Measurements from ENCODE around the gene EIF1AY. TPM values are rescaled to one million over a fixed set of nuclear protein-coding genes. Genes with fewer than 3 reads are reported as not detected.

EIF1AY gene
- total and polyA plus RNA-seq, 4 donors, result 16.1 to 50.8 TPM; not detected in 2

- WGBS, result 3% methylated on average over 2 of the region's 2 CpGs
- no peaks in the 10 kb centered on the region for H3K36me3 ChIP-seq (ENCODE audit: control insufficient read depth in 4 of 4, insufficient read depth in 3 of 4, low read depth in 1 of 4, low read length in 3 of 4)
- no peak overlapping the region for H3K4me3 ChIP-seq (ENCODE audit: low read depth in 1 of 3, low read length in 3 of 3)
- no peaks in the 10 kb centered on the region for H3K9me3 ChIP-seq (ENCODE audit: control insufficient read depth in 4 of 4, low read length in 3 of 4)
- no peak for DNase-seq (ENCODE audit: low spot score)
- H3K27ac ChIP-seq (ENCODE audit: low read depth in 1 of 2, low read length in 2 of 2), result no peak overlapping the region
- no peak overlapping the region for H3K9ac ChIP-seq (ENCODE audit: low read depth in 1 of 2, low read length in 2 of 2)
- TF ChIP-seq, protein P1, sequence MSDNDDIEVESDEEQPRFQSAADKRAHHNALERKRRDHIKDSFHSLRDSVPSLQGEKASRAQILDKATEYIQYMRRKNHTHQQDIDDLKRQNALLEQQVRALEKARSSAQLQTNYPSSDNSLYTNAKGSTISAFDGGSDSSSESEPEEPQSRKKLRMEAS (IDR thresholded peaks at IDR 0.05), result no peak
- TF ChIP-seq JUND (IDR thresholded peaks at IDR 0.05) (no peak), GABPA (IDR thresholded peaks at IDR 0.05 in 1 of 2, conservative IDR thresholded peaks at IDR 0.05 in 1 of 2) (no peak), RAD21 (IDR thresholded peaks at IDR 0.05) (peak in 1 of 2 donors; percentile 74), NR2F2 (IDR thresholded peaks at IDR 0.05) (no peak), YY1 (IDR thresholded peaks at IDR 0.05) (no peak)
- TF ChIP-seq, protein P2, sequence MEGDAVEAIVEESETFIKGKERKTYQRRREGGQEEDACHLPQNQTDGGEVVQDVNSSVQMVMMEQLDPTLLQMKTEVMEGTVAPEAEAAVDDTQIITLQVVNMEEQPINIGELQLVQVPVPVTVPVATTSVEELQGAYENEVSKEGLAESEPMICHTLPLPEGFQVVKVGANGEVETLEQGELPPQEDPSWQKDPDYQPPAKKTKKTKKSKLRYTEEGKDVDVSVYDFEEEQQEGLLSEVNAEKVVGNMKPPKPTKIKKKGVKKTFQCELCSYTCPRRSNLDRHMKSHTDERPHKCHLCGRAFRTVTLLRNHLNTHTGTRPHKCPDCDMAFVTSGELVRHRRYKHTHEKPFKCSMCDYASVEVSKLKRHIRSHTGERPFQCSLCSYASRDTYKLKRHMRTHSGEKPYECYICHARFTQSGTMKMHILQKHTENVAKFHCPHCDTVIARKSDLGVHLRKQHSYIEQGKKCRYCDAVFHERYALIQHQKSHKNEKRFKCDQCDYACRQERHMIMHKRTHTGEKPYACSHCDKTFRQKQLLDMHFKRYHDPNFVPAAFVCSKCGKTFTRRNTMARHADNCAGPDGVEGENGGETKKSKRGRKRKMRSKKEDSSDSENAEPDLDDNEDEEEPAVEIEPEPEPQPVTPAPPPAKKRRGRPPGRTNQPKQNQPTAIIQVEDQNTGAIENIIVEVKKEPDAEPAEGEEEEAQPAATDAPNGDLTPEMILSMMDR (IDR thresholded peaks at IDR 0.05; ENCODE audit: low read depth, low read length, missing input control), result peak; percentile 28
- TF ChIP-seq, protein P3, sequence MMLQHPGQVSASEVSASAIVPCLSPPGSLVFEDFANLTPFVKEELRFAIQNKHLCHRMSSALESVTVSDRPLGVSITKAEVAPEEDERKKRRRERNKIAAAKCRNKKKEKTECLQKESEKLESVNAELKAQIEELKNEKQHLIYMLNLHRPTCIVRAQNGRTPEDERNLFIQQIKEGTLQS (IDR thresholded peaks at IDR 0.05), result no peak
- no peaks in the 10 kb centered on the region for H3K27me3 ChIP-seq (ENCODE audit: control insufficient read depth in 4 of 4, insufficient read depth in 4 of 4, low read length in 3 of 4)
- H3K4me1 ChIP-seq (ENCODE audit: control insufficient read depth in 4 of 4, insufficient read depth in 4 of 4, low read length in 3 of 4), result peaks cover 0 to 1% (median 0%) of the 10 kb centered on the region in 4 donors
Measured at GRCh38 chrY:20558677-20559076, 16.9 kb upstream of the EIF1AY start.

DNA sequence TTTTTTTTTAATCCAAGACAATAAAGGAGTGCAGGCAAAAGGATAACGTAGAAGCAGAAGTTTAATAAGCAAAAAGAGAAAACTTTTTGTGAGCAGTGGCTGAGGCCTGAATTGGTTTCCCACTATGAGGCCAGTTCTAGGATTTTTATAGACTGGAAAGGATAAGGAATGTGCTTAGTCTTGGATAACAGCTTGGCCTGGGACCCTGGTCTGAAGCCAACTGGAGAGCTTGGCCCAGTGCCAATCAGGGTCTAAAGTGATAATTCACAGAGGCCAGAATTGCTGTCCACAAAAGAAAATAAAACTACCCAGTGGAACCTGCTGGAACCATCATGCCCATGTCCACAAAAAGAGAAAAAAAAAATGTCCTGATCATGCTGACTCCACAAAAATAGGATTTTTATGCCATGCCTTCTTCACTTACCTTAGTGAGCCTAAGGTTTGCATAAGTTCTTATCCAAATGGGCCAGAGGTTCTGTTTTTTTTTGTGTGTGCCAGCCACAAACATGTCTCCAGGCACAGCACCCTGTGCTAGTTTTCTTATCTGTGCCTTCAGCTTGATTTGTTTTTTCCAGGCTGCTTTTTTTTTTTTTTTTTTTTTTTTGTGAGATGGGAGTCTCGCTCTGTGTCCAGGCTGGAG, 15.6 kb upstream of the EIF1AY start:
- Histone ChIP-seq H3K9ac (ENCODE audit: low read depth in 1 of 2, low read length in 2 of 2) (no peak overlapping the region), H3K36me3 (ENCODE audit: control insufficient read depth in 4 of 4, insufficient read depth in 3 of 4, low read depth in 1 of 4, low read length in 3 of 4) (no peaks in the 10 kb centered on the region), H3K4me3 (ENCODE audit: low read depth in 1 of 3, low read length in 3 of 3) (no peak overlapping the region), H3K27ac (ENCODE audit: low read depth in 1 of 2, low read length in 2 of 2) (no peak overlapping the region), H3K4me1 (ENCODE audit: control insufficient read depth in 4 of 4, insufficient read depth in 4 of 4, low read length in 3 of 4) (peaks cover 0 to 1% (median 0%) of the 10 kb centered on the region in 4 donors), H3K9me3 (ENCODE audit: control insufficient read depth in 4 of 4, low read length in 3 of 4) (no peaks in the 10 kb centered on the region), H3K27me3 (ENCODE audit: control insufficient read depth in 4 of 4, insufficient read depth in 4 of 4, low read length in 3 of 4) (no peaks in the 10 kb centered on the region)
- DNase-seq (ENCODE audit: low spot score), result no peak
- no peak for TF ChIP-seq FOXA1 (IDR thresholded peaks at IDR 0.05)
- 54% methylated on average over 2 of the region's 2 CpGs for WGBS

DNA sequence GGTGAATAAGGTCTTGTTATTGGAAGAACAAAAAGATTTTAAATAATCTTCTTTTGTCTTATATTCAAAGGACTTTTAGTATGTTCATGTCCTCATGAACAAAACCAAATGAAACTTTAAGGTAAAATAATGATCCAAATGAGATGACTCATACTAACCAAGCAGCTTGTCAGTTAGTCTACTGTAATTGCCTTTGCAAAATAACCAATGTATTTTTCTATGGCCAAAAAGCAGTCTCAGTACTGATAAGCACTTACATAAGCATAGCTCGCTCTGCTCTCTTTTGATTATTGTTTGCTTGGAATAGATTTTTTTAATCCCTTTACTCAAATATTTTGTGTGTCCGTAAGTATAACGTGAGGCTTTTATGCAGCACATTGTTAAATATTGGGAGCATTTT, 4.3 kb upstream of the EIF1AY start:
- TF ChIP-seq RXRA (IDR thresholded peaks at IDR 0.05) (no peak), JUND (IDR thresholded peaks at IDR 0.05) (no peak), GABPA (IDR thresholded peaks at IDR 0.05 in 1 of 2, conservative IDR thresholded peaks at IDR 0.05 in 1 of 2) (no peak), REST (IDR thresholded peaks at IDR 0.05) (no peak), HNF4A (conservative IDR thresholded peaks at IDR 0.05) (no peak), NR2F2 (IDR thresholded peaks at IDR 0.05) (no peak), FOXA1 (IDR thresholded peaks at IDR 0.05) (no peak), EGR1 (IDR thresholded peaks at IDR 0.05; ENCODE audit: low read depth in 2 of 2) (no peak), FOXA2 (IDR thresholded peaks at IDR 0.05) (no peak), YY1 (IDR thresholded peaks at IDR 0.05) (no peak)
- TF ChIP-seq, protein P4, sequence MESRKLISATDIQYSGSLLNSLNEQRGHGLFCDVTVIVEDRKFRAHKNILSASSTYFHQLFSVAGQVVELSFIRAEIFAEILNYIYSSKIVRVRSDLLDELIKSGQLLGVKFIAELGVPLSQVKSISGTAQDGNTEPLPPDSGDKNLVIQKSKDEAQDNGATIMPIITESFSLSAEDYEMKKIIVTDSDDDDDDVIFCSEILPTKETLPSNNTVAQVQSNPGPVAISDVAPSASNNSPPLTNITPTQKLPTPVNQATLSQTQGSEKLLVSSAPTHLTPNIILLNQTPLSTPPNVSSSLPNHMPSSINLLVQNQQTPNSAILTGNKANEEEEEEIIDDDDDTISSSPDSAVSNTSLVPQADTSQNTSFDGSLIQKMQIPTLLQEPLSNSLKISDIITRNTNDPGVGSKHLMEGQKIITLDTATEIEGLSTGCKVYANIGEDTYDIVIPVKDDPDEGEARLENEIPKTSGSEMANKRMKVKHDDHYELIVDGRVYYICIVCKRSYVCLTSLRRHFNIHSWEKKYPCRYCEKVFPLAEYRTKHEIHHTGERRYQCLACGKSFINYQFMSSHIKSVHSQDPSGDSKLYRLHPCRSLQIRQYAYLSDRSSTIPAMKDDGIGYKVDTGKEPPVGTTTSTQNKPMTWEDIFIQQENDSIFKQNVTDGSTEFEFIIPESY (IDR thresholded peaks at IDR 0.05), result no peak
- TF ChIP-seq, protein P2 (IDR thresholded peaks at IDR 0.05; ENCODE audit: low read depth, low read length, missing input control), result no peak
- TF ChIP-seq, protein P3 (IDR thresholded peaks at IDR 0.05), result no peak
- no peak overlapping the region for H3K4me3 ChIP-seq (ENCODE audit: low read depth in 1 of 3, low read length in 3 of 3)
- WGBS, result 91% methylated on average over 3 of the region's 3 CpGs
- H3K9me3 ChIP-seq (ENCODE audit: control insufficient read depth in 4 of 4, low read length in 3 of 4), result no peaks in the 10 kb centered on the region
- no peaks in the 10 kb centered on the region for H3K27me3 ChIP-seq (ENCODE audit: control insufficient read depth in 4 of 4, insufficient read depth in 4 of 4, low read length in 3 of 4)
- no peak for DNase-seq (ENCODE audit: low spot score)
- H3K9ac ChIP-seq (ENCODE audit: low read depth in 1 of 2, low read length in 2 of 2), result no peak overlapping the region
- no peak overlapping the region for H3K27ac ChIP-seq (ENCODE audit: low read depth in 1 of 2, low read length in 2 of 2)
- no peaks in the 10 kb centered on the region for H3K36me3 ChIP-seq (ENCODE audit: control insufficient read depth in 4 of 4, insufficient read depth in 3 of 4, low read depth in 1 of 4, low read length in 3 of 4)
- no peaks in the 10 kb centered on the region for H3K4me1 ChIP-seq (ENCODE audit: control insufficient read depth in 4 of 4, insufficient read depth in 4 of 4, low read length in 3 of 4)
